Osteoblast (primary cell): ENCODE measurements around the gene C4orf36. TPM values are rescaled to one million over a fixed set of nuclear protein-coding genes. Genes with fewer than 3 reads are reported as not detected.

Experiments used
- total RNA-seq: library from RNA; depleted of rRNA; stranded (reverse); fragments of >200 nt; gene quantifications from 2 replicates; pipeline ENCODE4 v1.2.3, GENCODE V29; 2012

C4orf36 gene
- total RNA-seq, 1 donor: 0.72 TPM

Other genes with a start within 250 kb of the C4orf36 start
- gene SLC10A6, start 43.0 kb downstream of the C4orf36 start, total RNA-seq: not detected in 2 replicates
- 19.5 and 22.7 TPM in 2 replicates for gene AFF1, start 42.6 kb upstream of the C4orf36 start, total RNA-seq